Keratinocyte (primary cell): ENCODE measurements around the gene GADD45B.

Experiments
- CTCF ChIP-seq, 3 experiments: IDR thresholded peaks in 1 of 3; conservative IDR thresholded peaks in 1 of 3; optimal IDR thresholded peaks in 1 of 3; 2 replicates in 2 of 3; 3 replicates in 1 of 3; pipeline versions ENCODE3 to v1.5.1; 2011; ENCODE audit warnings: low read length in 3 of 3, mild to moderate bottlenecking in 3 of 3, moderate library complexity in 2 of 3, control low read depth in 1 of 3, inconsistent platforms in 1 of 3; ENCODE audit not compliant: insufficient read depth in 2 of 3; ENCODE audit errors: extremely low read depth in 1 of 3
- EZH2 ChIP-seq: IDR thresholded peaks from one replicate; pipeline ENCODE4 v1.6.1; 2012; ENCODE audit warnings: inconsistent platforms, mild to moderate bottlenecking, low read length, moderate library complexity

GRCh38 chr19:2495130-2495641 lies 19.3 kb downstream of the GADD45B start:
- TF ChIP-seq CTCF (optimal IDR thresholded peaks at IDR 0.05 in 1 of 3, IDR thresholded peaks at IDR 0.05 in 1 of 3, conservative IDR thresholded peaks at IDR 0.05 in 1 of 3; ENCODE audit: extremely low read depth in 1 of 3, insufficient read depth in 2 of 3, low read length in 3 of 3) (no peak), EZH2 (no peak)
